GM18505 (cell line): ENCODE measurements around the gene AMFR.

ENCODE experiments used
- ATAC-seq: cut with Tn5 transposase; IDR thresholded peaks from one replicate; pipeline ENCODE4 v1.9.1; 2021; ENCODE audit not compliant: unreplicated experiment
- POLR2A ChIP-seq: IDR thresholded peaks from 4 replicates; pipeline ENCODE4 v1.6.1; 2011; ENCODE audit warnings: borderline replicate concordance; ENCODE audit not compliant: insufficient read depth, insufficient read length; ENCODE audit errors: extremely low read depth

AMFR gene

DNA sequence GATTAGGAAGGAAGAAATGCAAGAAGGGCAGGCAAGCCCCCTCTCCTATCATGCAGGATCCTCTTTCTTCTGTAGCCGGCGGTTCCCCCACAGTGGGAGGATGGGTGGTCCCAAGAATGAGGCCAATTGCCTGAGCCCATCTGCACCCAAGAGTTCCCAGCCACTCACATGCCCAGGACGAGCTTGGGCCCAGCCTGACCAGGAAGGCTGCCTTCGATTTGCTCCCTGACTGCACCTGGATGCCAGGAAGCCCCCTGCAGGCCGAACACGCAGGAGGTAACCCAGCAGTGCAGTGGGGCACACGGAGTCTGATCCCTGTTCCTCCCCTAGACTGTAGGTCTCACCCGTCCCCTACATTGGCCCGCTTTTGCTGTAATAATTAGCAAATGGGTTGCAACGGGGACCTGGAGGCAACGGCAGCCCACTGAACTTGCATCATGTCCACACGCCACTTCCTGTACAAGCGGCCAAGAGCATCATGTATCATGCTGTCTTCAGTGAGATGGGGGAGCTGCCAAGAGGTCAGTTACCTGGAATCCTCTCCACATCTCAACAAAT is 67.5 kb downstream of the AMFR start:
- no peak for ATAC-seq

GRCh38 chr16:56357241-56357764 is 68.0 kb downstream of the AMFR start:
- no peak for TF ChIP-seq POLR2A
- ATAC-seq: no peak

More for the DNA sequence above, 67.5 kb downstream of the AMFR start:
- no peak for TF ChIP-seq POLR2A

GRCh38 chr16:56356276-56357240 is 68.8 kb downstream of the AMFR start:
- no peak for TF ChIP-seq POLR2A
- ATAC-seq: peak; percentile 77

- ATAC-seq: no peak
- TF ChIP-seq POLR2A: no peak
Measured at GRCh38 chr16:56355786-56356275, 69.5 kb downstream of the AMFR start.

DNA sequence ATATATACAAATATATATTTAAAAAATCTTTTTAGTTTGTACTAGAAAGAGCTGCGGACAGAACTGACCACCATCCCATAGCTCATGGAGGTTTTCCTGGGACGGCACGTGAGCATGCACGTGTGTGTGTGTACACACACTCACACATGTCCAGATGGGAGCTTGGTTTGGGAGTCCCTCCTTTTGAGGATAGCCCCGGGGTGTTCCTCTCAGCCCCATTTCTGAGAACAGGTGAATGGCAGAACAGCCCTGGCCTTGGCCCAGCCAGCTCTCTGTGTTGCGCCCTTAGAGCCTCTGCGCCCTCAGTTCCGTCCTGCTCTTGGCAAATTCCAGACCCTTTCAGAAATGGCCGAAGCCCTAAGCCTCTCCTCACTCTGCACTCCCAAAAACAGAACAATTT is 70.1 kb downstream of the AMFR start:
- TF ChIP-seq POLR2A: no peak
- no peak for ATAC-seq

DNA sequence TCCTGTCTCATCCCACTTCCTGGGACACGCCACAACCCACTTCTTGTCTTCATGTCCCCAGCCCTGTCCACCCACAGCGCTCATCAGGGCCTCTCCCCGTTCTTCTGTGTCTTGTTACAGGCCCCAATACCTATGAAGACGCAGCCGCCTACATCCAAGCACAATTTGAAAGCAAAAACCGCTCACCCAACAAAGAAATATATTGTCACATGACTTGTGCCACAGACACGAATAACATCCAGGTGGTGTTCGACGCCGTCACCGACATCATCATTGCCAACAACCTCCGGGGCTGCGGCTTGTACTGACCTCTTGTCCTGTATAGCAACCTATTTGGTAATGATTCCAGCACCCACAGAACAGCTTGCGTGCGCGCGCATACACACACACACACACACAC is 70.6 kb downstream of the AMFR start:
- ATAC-seq: no peak
- no peak for TF ChIP-seq POLR2A

DNA sequence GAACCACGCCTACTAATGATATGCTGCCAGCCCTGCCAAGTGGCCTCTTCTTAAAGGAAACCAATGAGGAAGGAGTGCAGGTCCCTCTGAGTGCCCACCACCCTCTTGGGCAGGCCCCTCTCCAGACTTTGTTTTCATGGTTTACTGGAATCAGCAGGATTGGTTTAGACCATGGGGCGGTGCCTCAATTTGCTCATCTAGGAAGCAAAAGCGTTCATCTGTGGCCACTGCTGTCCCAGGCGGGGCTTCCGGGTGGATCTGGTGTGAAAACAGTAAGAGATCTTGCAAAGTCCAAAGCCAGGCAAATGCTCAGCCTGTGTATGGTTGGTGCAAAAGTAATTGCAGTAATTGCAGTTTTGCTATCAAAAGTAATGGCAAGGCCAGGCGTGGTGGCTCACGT is 71.3 kb downstream of the AMFR start:
- no peak for ATAC-seq

GRCh38 chr16:56353054-56353921 is 72.1 kb downstream of the AMFR start:
- no peak for ATAC-seq
- TF ChIP-seq POLR2A: no peak

More for the DNA sequence above, 71.3 kb downstream of the AMFR start:
- no peak for TF ChIP-seq POLR2A

DNA sequence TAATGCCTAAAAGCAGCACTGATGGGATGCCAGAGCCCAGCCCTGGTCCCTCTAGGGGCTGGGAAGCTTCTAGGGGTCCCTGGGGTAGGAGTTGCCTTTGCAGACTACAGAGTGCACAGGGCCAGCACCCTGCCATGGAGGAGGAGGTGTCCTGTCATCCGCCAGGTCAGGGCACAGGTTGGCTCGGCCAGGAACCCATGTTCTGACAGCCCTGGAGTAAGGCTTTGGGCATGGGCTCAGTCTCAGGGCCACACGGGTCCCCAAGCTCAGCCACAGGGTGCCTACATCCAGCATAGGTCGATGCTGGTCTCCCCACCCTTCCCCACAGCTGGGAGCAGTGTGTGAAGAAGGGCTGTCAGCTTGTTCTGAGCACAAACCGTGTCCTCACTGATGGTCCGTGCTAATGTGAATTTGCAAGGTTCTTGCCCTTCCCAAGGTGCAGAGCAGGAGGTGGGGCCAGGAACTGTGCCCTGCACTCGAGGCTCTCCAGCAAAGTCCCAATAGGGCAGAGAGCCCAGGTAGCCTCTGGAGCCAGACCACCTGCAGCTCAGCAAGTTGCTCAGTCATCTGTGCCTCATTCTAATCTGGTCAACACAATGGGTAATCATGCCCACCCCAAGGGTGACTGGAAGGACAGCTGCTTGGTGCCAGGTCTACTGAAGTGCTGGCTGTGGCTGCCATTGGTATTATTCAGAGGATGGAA is 72.8 kb downstream of the AMFR start:
- no peak for TF ChIP-seq POLR2A
- ATAC-seq: no peak

DNA sequence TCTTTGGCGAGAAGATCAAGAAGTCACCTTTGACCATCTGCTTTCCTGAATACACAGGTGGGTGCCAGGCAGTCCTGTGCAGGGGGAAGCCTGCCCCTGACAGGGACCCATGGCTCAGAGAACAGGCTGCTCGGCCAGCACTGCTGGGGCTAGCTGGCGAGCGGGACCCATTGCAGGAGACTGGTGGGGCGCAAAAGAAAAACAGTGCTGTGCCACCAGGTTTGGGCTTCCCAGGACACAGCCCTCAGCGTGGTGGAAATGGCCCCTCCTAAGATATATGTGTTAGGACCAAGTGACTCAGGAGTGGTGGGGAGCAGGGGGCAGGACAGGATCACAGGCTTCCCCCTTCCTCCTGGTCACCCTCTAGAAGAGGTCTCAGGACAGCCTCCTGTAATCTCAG is 73.9 kb downstream of the AMFR start:
- TF ChIP-seq POLR2A: no peak

DNA sequence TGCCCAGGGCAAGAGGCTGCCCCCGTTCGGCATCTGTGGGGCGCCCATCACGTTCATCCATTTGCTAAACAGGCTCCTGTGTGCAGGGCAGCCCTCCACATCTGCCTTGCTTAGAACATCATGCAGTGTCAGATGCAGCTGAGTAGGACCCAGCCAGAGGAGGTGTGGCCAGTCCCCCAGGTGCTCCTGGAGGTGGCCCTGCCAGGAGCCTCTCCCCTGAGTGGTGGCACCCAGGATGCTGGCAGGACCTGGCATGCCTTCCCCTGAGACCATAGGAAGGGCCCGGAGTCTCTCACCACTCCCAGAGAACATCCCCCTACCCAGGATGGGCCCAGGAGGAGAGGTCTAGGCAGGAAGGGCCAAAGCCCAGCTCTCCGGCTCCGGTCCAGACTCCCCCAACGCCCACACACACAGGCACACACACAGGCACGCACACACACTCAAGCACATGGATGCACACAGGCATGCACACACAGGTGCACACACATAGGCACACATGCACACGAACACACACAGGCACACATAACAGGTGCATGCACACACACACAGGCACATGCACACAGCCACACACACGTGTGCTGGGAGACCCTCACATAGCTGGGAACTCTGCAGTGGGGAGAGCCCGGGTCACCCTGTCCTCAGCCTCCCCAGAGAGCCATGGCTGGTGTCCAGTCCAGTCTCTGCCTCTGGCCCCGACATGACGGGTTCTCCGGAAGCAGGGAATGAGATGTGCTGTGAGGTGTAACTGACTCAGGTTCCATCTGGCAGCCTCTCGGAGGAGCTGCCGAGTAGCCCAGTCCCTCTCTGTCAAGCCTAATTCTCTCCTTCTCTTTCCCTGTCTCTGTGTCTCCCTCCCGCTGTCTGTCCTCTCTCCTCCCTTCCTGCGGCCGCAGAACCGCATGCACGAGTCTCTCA is 74.6 kb downstream of the AMFR start:
- ATAC-seq: no peak
- TF ChIP-seq POLR2A: no peak

More for the DNA sequence above, 73.9 kb downstream of the AMFR start:
- ATAC-seq: no peak
